Immature natural killer cell (primary cell): ENCODE results near the gene CREB3. TPM values are rescaled to one million over a fixed set of nuclear protein-coding genes. Genes with fewer than 3 reads are reported as not detected.

Experiments
- DNase-seq, 3 donors: peaks; one replicate each; pipeline ENCODE4 v3.0.0; 2022; ENCODE audit warnings: mixed read lengths in 1 of 3
- H3K27ac Mint-ChIP-seq, 6 donors: one replicate each; pipeline ENCODE4 v1.8.0; 2020; ENCODE audit warnings: mixed read lengths in 6 of 6, mild to moderate bottlenecking in 5 of 6, inconsistent platforms in 4 of 6, moderate library complexity in 3 of 6
- H3K27me3 Mint-ChIP-seq, 3 donors: one replicate each; pipeline ENCODE4 v1.8.0; 2020 to 2021; ENCODE audit warnings: low read depth in 3 of 3, mild to moderate bottlenecking in 3 of 3, mixed read lengths in 3 of 3, moderate library complexity in 3 of 3, inconsistent platforms in 1 of 3
- H3K36me3 Mint-ChIP-seq, 3 donors: one replicate each; pipeline ENCODE4 v1.8.0; 2020; ENCODE audit warnings: mixed read lengths in 3 of 3, inconsistent platforms in 2 of 3, mild to moderate bottlenecking in 2 of 3
- H3K4me1 Mint-ChIP-seq, 2 donors: one replicate each; pipeline ENCODE4 v1.8.0; 2020; ENCODE audit warnings: inconsistent platforms in 2 of 2, mild to moderate bottlenecking in 2 of 2, mixed read lengths in 2 of 2, moderate library complexity in 1 of 2
- H3K4me3 Mint-ChIP-seq, 5 donors: one replicate each; pipeline ENCODE4 v1.8.0; 2020; ENCODE audit warnings: mild to moderate bottlenecking in 5 of 5, mixed read lengths in 5 of 5, inconsistent platforms in 3 of 5, moderate library complexity in 3 of 5
- H3K9me3 Mint-ChIP-seq, 6 donors: one replicate each; pipeline ENCODE4 v1.8.0; 2020; ENCODE audit warnings: mild to moderate bottlenecking in 6 of 6, mixed read lengths in 6 of 6, inconsistent platforms in 4 of 6, moderate library complexity in 3 of 6
- polyA plus RNA-seq, 3 donors: library from polyadenylated mRNA; unstranded; fragments of 300-500 nt; fragmentation: Illumina TruSeq; gene quantifications; one replicate each; pipeline ENCODE4 v1.2.3, GENCODE V29; 2021

CREB3 gene
- polyA plus RNA-seq, 3 donors from 2014 or later: 47.8 to 59.3 (median 50.0) TPM

DNA sequence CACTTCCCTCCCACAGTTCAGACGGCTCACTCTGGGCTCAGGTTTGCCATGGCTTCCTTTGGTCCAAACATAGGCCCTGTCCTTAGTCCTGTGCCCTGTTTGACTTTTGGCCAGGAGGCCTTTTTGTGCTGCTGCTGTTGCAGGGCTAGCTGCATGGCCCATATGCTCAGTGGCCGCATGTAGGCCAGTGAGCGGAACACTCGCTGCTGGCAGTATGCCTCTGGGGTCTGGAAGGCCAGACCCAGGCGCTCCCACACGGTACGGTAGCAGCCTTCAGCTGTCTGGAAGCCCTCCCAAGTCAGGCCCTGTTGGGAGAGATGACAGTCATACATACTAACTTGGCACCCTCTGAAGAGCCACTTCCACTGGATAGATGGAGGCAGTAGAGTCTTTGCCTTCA is 4.7 kb downstream of the CREB3 start:
- H3K27me3 Mint-ChIP-seq: peaks cover 0 to 1% (median 0%) of the 10 kb centered on the region in 3 donors
- peaks cover 27 to 33% of the 10 kb centered on the region in 2 donors for H3K4me1 Mint-ChIP-seq
- DNase-seq: no peak
- no peak overlapping the region for H3K27ac Mint-ChIP-seq
- H3K4me3 Mint-ChIP-seq: no peak overlapping the region
- H3K9me3 Mint-ChIP-seq: no peaks in the 10 kb centered on the region
- peaks cover 8 to 42% (median 9%) of the 10 kb centered on the region in 3 donors for H3K36me3 Mint-ChIP-seq

DNA sequence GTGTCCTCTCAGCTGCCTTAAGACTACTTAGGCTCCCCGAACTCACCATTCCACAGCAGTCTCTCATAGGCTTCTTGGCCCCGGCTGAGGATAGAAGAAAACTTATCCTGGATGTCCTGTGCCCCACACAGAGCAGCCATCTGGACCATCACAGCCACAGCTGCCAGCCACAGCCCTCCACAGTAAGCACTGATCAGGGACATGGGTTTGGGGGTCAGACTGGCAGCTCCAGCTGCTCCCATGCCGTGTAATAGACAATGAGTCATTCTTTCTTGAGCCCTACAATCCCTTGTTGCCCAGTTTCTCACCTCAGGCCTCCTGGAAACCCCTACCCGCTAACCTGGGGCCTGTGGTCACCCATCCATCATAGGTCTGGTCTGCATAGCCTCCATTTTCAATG is 5.7 kb downstream of the CREB3 start:
- Mint-ChIP-seq H3K4me1 (peaks cover 22 to 33% of the 10 kb centered on the region in 2 donors), H3K27ac (peak overlapping the region in 2 of 6 donors; percentile 23 to 37), H3K36me3 (peaks cover 9 to 52% (median 11%) of the 10 kb centered on the region in 3 donors), H3K27me3 (peaks cover 0 to 1% (median 0%) of the 10 kb centered on the region in 3 donors), H3K4me3 (no peak overlapping the region), H3K9me3 (no peaks in the 10 kb centered on the region)
- no peak for DNase-seq

GRCh38 chr9:35738924-35739323 is 6.5 kb downstream of the CREB3 start:
- peaks cover 0 to 1% (median 0%) of the 10 kb centered on the region in 3 donors for H3K27me3 Mint-ChIP-seq
- no peak for DNase-seq
- no peak overlapping the region for H3K4me3 Mint-ChIP-seq
- H3K9me3 Mint-ChIP-seq: no peaks in the 10 kb centered on the region
- H3K27ac Mint-ChIP-seq: peak overlapping the region in 1 of 6 donors; percentile 37
- peaks cover 14 to 59% (median 18%) of the 10 kb centered on the region in 3 donors for H3K36me3 Mint-ChIP-seq
- H3K4me1 Mint-ChIP-seq: peaks cover 21 to 35% of the 10 kb centered on the region in 2 donors

GRCh38 chr9:35740243-35740642 is 7.8 kb downstream of the CREB3 start:
- no peak overlapping the region for H3K4me3 Mint-ChIP-seq
- peaks cover 0 to 4% (median 0%) of the 10 kb centered on the region in 3 donors for H3K27me3 Mint-ChIP-seq
- H3K27ac Mint-ChIP-seq: no peak overlapping the region
- DNase-seq: no peak
- peaks cover 19 to 64% (median 24%) of the 10 kb centered on the region in 3 donors for H3K36me3 Mint-ChIP-seq
- no peaks in the 10 kb centered on the region for H3K9me3 Mint-ChIP-seq
- peaks cover 21 to 32% of the 10 kb centered on the region in 2 donors for H3K4me1 Mint-ChIP-seq

GRCh38 chr9:35741740-35742139 is 9.3 kb downstream of the CREB3 start:
- Mint-ChIP-seq H3K4me1 (peaks cover 27 to 40% of the 10 kb centered on the region in 2 donors), H3K27me3 (peaks cover 0 to 4% (median 0%) of the 10 kb centered on the region in 3 donors), H3K27ac (peak overlapping the region; percentile 5 to 73 (median 46)), H3K4me3 (peak overlapping the region in 2 of 5 donors; percentile 10 to 34), H3K36me3 (peaks cover 24 to 61% (median 29%) of the 10 kb centered on the region in 3 donors), H3K9me3 (no peaks in the 10 kb centered on the region)
- DNase-seq: no peak

DNA sequence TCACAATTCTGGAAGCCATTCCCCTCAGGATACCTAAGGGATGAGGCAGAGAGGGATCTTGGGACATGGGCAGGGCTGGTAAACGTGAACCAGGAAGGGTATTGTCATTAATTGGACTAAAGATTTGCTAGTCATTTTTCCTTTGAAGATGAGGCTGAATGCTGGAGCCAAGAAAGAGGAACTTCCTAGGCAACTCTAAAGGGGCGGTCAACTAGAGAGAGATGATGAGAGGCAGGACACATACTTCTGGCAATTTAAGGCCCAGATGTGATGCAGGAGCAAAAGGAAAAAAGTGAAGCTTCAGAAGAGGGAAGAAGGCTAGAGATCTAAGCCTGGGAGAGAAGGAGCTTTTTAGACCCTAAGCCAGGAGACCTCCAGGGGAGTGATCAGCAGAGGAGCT is 11.0 kb downstream of the CREB3 start:
- no peaks in the 10 kb centered on the region for H3K9me3 Mint-ChIP-seq
- no peak overlapping the region for H3K4me3 Mint-ChIP-seq
- DNase-seq: no peak
- H3K27me3 Mint-ChIP-seq: peaks cover 0 to 4% (median 0%) of the 10 kb centered on the region in 3 donors
- peaks cover 44 to 57% of the 10 kb centered on the region in 2 donors for H3K4me1 Mint-ChIP-seq
- peaks cover 23 to 52% (median 24%) of the 10 kb centered on the region in 3 donors for H3K36me3 Mint-ChIP-seq
- peak overlapping the region in 2 of 6 donors; percentile 1 to 13 for H3K27ac Mint-ChIP-seq

DNA sequence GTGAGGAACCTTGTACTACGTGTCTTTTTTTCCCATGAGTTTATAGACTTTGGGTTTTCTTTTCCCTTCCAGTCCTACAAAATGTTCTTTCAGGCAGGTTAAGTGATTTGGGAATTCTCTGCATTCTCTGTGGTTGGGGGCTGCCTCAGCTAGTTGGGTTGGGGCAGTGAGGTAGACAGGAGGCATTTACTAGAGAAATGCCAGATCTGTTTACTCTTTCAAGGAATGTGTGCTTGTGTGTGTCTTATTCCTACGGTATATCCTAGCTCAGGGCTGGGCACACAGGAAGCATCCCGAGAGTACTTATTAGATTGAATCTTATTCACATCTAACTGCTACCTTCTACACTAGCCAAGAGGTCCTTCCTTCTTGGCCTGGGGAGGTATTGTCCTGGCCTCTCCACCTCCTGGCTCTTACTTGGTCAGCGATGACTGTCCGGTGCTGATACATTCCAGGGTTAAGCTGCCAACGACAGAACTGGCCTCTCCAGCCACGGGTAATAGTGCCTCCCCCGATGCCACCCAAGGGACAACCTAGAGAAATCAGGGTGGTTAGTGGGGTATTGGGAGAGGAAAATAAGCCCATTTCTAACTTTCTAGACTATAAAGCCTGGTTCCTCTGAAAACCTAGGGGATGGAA is 11.5 kb downstream of the CREB3 start:
- peaks cover 0 to 4% (median 0%) of the 10 kb centered on the region in 3 donors for H3K27me3 Mint-ChIP-seq
- no peak for DNase-seq
- no peaks in the 10 kb centered on the region for H3K9me3 Mint-ChIP-seq
- H3K4me3 Mint-ChIP-seq: no peak overlapping the region
- no peak overlapping the region for H3K27ac Mint-ChIP-seq
- peaks cover 46 to 59% of the 10 kb centered on the region in 2 donors for H3K4me1 Mint-ChIP-seq
- H3K36me3 Mint-ChIP-seq: peaks cover 17 to 46% (median 24%) of the 10 kb centered on the region in 3 donors

GRCh38 chr9:35745569-35745968 is 13.1 kb downstream of the CREB3 start:
- no peak for DNase-seq
- Mint-ChIP-seq H3K27ac (peak overlapping the region in 3 of 6 donors; percentile 6 to 84 (median 73)), H3K4me3 (peak overlapping the region in 3 of 5 donors; percentile 64 to 95 (median 89)), H3K36me3 (peaks cover 16 to 37% (median 19%) of the 10 kb centered on the region in 3 donors), H3K27me3 (peaks cover 0 to 9% (median 1%) of the 10 kb centered on the region in 3 donors), H3K4me1 (peaks cover 56 to 71% of the 10 kb centered on the region in 2 donors), H3K9me3 (no peaks in the 10 kb centered on the region)

DNA sequence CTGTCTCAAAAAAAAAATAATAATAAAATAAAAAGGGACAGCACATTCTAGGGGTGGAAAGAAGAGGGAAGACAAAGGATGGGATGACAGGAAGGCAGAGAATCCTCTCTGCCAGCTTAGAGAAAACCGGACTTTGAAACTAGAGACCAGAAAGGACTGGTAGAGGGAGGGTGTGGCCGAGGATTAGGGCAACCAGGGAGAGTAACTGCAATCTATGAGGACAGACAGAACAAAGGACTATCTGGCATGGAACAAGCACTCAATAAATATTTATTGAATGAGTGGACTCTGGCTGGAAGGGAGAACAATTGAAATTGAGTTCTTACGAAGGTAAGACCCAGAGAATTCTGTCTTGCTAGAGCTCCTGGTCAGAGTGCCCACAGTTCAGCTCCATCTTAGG is 14.1 kb downstream of the CREB3 start:
- DNase-seq: no peak
- peaks cover 0 to 8% (median 1%) of the 10 kb centered on the region in 3 donors for H3K27me3 Mint-ChIP-seq
- peaks cover 54 to 71% of the 10 kb centered on the region in 2 donors for H3K4me1 Mint-ChIP-seq
- peak overlapping the region; percentile 88 to 95 (median 89) for H3K4me3 Mint-ChIP-seq
- peaks cover 19 to 40% (median 22%) of the 10 kb centered on the region in 3 donors for H3K36me3 Mint-ChIP-seq
- H3K27ac Mint-ChIP-seq: peak overlapping the region in 3 of 6 donors; percentile 40 to 90 (median 64)
- no peaks in the 10 kb centered on the region for H3K9me3 Mint-ChIP-seq

DNA sequence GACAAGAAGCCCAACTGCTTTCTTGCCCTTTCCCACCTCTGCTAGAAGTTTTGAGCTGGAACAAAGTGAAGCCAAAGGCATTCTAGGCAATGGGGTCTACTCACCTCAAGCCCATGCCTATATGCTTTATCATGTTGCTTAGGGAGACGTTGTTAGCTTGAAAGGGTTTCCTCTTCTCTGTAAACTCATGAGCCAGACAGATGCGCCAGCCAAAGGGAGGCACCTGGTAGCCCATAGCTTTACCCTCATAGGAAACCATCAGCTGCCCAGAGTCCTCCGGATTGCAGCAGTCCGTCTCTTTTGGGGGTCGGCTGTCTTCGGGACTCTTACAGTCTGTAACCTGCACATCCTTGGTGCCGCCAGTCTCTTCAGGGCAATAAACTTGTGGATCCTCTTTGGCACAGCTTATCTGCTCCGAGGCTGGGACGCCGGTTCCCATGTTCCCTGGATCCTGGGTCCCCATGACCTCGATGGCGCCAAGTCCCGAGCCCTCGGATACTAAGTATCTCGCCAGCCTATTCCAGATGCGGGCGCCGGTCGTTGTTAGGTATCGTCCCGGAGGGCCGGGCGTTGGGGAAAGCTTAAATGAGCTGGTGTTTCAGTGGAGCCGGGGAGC is 15.9 kb downstream of the CREB3 start:
- DNase-seq: no peak
- H3K9me3 Mint-ChIP-seq: no peaks in the 10 kb centered on the region
- H3K4me1 Mint-ChIP-seq: peaks cover 47 to 54% of the 10 kb centered on the region in 2 donors
- peak overlapping the region; percentile 88 to 95 (median 89) for H3K4me3 Mint-ChIP-seq
- peak overlapping the region; percentile 69 to 91 (median 90) for H3K27ac Mint-ChIP-seq
- H3K27me3 Mint-ChIP-seq: peaks cover 0 to 8% (median 1%) of the 10 kb centered on the region in 3 donors
- H3K36me3 Mint-ChIP-seq: peaks cover 23 to 40% (median 28%) of the 10 kb centered on the region in 3 donors

- H3K4me3 Mint-ChIP-seq: peak within 1 kb of the TSS; percentile 88 to 95 (median 93)
- peak; percentile 69 to 79 (median 73) for DNase-seq
- H3K27me3 Mint-ChIP-seq: peaks cover 0 to 9% (median 1%) of the 10 kb centered on the region in 3 donors
- peaks cover 45 to 48% of the 10 kb centered on the region in 2 donors for H3K4me1 Mint-ChIP-seq
- H3K36me3 Mint-ChIP-seq: peaks cover 18 to 40% (median 25%) of the 10 kb centered on the region in 3 donors
- H3K9me3 Mint-ChIP-seq: no peaks in the 10 kb centered on the region
- peak within 1 kb of the TSS; percentile 90 to 94 (median 92) for H3K27ac Mint-ChIP-seq
Measured at GRCh38 chr9:35748858-35749514, 16.5 kb downstream of the CREB3 start, which contains the start of the genes GBA2 and RGP1. TSS of gene GBA2 (minus strand) at chr9:35749228. CDS start at chr9:35748704, 524 bp downstream. TSS of gene RGP1 (plus strand) at chr9:35749287. CDS start at chr9:35749756, 469 bp downstream.

GRCh38 chr9:35749515-35750255 is 17.2 kb downstream of the CREB3 start:
- H3K27ac Mint-ChIP-seq: peak overlapping the region; percentile 90 to 94 (median 92)
- peaks cover 45 to 48% of the 10 kb centered on the region in 2 donors for H3K4me1 Mint-ChIP-seq
- no peak for DNase-seq
- H3K27me3 Mint-ChIP-seq: peaks cover 0 to 10% (median 1%) of the 10 kb centered on the region in 3 donors
- peak overlapping the region; percentile 87 to 93 (median 91) for H3K4me3 Mint-ChIP-seq
- no peaks in the 10 kb centered on the region for H3K9me3 Mint-ChIP-seq
- H3K36me3 Mint-ChIP-seq: peaks cover 14 to 36% (median 21%) of the 10 kb centered on the region in 3 donors

DNA sequence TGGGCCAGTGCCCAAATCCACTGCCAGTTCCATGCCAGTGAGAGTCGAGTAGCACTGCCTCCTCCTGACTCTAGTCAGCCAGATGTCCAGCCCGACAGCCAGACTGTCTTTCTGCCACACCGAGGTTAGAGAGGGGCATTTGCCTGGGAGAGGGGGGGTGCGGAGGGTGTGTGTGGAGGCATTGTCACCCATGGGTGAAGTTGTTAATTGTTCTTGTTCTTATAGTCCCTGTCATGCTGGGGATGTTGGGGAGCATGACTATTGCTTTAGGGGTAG is 17.7 kb downstream of the CREB3 start:
- Mint-ChIP-seq H3K27me3 (peaks cover 0 to 8% (median 1%) of the 10 kb centered on the region in 3 donors), H3K4me3 (peak overlapping the region; percentile 87 to 93 (median 91)), H3K4me1 (peaks cover 45 to 48% of the 10 kb centered on the region in 2 donors), H3K27ac (peak overlapping the region; percentile 90 to 94 (median 92)), H3K9me3 (no peaks in the 10 kb centered on the region), H3K36me3 (peaks cover 11 to 34% (median 20%) of the 10 kb centered on the region in 3 donors)
- no peak for DNase-seq
